Stimulated activated CD8-positive, alpha-beta memory T cell treated with anti-CD3 and anti-CD28 coated beads, Interleukin-15, amount 100 ng/mL, for 24 hours (primary cell): ENCODE data around the gene FRMD4A.

Experiments
- DNase-seq: peaks from one replicate; pipeline ENCODE4 v3.0.0-alpha.2; 2020; ENCODE audit warnings: low read depth

Gene FRMD4A

GRCh38 chr10:14330388-14331061, at the start of gene FRMD4A:
FRMD4A (minus strand) TSS chr10:14330924.
- DNase-seq, result no peak

DNA sequence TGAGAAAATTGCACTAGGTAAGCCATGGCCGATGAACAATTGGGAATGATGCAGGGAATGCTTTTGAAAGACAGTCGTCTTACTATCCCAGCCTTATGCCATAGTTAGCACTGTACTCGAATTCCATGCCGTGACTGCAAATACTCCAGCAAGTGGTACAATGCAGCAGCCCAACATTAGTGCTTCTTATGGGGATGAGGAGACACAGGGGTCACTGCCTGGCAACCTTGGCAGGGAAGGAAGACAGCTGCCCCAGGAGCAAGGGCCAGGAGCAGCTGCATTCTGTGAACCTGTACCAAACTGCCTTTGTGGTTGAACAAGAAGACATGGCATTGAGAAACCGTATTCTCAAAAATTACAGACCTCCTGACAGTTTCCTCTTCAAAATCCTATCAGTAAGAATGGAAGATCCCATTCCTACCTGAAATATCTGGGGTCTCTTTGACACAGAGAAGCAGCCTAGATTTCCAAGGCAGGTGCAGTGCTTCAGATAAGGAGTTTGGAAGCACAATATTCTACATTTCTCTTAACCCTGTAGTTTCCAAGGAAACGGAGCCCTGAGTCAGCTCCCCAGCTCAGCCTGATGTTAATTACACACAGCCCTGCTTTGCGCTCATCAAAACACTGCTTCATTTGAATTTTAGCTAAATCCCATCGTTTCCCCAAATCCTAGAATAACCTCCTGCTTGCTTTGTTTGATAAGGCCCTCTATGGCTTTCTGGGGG, 49.0 kb upstream of the FRMD4A start:
- no peak for DNase-seq

DNA sequence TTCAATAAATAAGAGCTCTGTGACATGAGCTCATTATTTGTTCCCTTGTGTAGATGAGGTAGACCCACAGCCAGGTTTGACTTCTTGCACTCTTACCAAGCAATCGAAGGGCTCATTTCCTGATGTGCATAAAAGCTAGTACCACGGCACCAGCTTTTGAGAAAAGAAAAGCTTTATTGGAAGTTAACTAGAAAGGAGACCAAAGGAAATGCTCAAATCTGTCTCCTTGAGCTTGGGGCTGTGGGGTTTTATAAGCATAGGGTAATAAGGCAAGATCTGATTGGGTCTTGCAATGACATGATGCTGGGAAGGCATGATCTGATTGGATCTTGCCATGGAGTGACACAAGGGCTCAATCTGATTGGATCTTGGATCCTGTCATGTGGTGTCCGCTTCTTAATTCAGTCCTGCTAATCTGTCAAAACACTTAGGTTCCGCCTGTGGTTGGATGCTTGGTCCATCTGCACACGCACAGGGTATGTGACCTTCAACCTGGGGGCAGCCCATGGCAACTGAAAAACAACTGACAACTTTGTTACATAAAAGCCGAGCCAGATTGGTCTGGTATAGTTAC, 47.8 kb upstream of the FRMD4A start:
- DNase-seq, result no peak

- DNase-seq, result no peak
These were observed 47.0 kb upstream of the FRMD4A start for GRCh38 chr10:14377591-14378175.

DNA sequence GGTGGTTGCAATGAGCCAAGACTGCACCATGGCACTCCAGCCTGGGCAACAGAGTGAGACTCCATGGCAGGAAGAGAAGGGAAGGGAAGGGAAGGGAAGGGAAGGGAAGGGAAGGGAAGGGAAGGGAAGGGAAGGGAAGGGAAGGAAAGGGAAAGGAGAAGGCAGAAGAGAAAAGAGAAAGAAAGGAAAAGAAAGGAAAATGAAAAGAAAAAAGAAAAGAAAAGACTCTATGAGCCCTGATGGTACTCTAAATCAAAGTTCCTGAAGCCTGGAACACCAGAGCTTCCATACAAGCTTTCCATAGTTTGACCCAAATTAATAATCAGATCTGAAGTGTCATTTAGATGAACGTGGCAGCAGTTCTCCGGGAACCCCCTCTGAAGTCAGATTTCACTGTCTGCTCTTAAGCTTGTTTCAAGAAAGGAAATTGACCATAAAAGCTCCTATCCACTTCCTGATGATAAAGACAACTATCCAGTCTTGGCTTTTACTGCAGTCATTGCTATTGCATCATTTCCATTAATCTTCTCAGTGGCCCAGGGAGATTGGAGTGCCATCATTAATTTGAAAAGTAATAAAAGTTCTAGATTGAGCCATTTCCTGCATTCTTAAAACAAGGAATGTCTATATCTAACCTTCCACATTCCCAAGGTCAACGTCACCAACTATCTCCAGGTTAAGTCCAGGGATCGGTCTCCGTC, 44.2 kb upstream of the FRMD4A start:
- DNase-seq, result no peak

DNA sequence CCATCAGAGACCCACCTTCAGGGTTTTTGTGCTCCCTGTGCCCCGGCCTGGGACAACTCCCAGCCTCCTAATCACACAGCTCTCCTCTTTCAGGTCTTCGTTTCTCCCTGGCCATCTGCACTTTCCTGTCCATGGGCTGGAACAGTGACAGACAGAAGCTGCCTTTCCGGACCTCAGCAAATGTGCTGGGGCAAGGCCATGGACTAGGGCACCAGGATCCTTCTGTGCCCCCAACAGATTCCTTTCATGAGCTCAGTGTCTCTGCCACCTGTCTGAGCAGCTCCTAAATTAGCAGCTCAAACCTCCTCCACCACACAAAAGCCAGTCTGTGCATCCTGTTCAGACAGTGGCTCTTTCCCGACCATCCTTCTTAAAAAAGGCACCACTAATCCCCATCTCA, 41.9 kb upstream of the FRMD4A start:
- no peak for DNase-seq

DNA sequence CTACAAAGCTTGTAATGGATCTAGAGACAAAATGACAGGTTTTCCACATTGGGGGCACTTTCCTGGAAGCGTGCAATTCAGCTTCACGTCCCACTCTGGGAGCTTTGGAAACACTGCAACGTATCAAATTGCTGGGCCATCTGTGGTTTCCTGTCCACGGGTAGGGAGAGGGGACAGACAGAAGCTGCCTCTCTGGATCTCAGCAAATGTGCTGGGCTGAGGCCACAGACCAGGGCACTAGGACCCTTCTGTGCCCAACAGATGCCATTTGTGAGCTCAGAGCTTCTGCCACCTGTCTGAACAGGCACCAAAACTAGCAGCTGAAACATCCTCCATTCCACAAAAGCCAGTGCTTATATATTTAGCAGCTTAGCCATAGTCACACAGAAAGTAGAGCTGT, 40.9 kb upstream of the FRMD4A start:
- DNase-seq, result no peak

GRCh38 chr10:14370894-14371293, 40.2 kb upstream of the FRMD4A start:
- DNase-seq, result no peak

GRCh38 chr10:14369906-14370305, 39.2 kb upstream of the FRMD4A start:
- no peak for DNase-seq

GRCh38 chr10:14366760-14367159, 36.0 kb upstream of the FRMD4A start:
- no peak for DNase-seq

GRCh38 chr10:14365266-14365665, 34.5 kb upstream of the FRMD4A start:
- DNase-seq, result no peak

GRCh38 chr10:14362104-14362503, 31.4 kb upstream of the FRMD4A start:
- DNase-seq, result no peak

DNA sequence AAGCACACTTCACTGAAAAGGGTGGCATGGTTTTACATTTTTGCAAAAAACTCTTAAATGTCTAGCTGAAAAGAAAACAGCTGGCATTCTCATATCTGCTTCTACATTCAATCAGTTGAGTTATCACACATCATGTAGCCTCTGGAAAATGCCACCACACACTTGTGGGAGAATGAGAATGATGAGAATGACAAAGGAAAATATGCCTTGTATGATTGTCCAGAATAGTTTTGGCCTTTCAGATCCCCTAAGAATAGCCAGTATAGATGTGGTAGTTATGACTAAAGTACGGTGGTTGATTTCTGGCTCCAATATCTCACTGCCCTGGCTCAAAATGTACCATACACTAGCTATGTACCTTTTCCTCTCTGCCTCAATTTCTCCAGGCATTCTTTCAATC, 30.2 kb upstream of the FRMD4A start:
- DNase-seq, result no peak

DNA sequence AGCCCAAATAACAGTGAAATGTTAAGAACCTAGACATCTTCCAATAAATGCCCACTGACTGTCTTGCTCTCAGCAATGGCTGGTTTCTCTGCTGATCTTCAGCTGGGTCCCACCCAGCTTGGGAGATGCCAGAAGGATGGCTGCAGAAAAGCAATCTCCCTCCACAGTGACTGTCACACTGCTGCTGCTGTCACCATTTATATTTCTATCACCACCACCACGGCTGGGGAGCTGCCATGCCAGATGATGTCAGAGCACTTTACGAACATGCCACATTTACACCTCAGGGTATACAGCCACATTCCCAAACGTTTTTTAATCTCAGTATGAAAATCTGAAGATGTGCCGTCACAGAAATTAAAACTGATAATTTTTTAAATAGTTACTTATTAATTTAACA, 29.8 kb upstream of the FRMD4A start:
- DNase-seq, result no peak

DNA sequence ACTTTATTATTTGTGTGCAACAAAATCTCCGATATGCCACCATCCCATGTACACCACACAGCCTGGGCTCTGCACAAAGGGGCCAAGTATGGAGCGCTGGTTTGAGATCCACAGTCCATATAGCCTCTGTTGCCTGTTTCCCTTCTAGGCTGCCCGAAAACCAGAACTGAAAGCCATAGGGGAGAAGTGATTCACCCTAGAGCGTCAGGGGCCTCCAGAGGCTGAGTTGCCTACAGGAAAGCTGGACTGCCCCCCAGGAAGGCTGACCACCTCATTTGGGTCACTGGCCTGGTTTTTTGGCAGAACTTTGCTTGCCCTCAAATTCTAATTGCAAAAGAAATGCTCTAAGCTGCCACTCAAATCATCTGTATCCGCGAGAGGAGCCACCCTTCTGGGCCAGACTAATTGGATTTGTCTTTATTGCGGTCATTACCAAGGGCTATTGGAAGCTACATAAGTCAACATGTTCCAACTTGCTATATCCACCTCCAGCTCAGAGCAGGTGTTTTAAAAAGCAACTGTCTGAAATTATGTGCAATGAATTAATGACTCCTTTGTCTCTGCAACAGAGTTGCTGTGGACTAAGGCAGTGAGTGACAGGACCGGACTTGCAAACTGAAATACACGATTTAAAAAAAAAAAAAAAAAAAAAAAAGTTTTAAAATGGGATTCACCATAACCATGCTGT, 28.3 kb upstream of the FRMD4A start:
- DNase-seq, result no peak

GRCh38 chr10:14356921-14357320, 26.2 kb upstream of the FRMD4A start:
- no peak for DNase-seq

- DNase-seq, result no peak
These were observed 25.0 kb upstream of the FRMD4A start for GRCh38 chr10:14355750-14356149.

DNA sequence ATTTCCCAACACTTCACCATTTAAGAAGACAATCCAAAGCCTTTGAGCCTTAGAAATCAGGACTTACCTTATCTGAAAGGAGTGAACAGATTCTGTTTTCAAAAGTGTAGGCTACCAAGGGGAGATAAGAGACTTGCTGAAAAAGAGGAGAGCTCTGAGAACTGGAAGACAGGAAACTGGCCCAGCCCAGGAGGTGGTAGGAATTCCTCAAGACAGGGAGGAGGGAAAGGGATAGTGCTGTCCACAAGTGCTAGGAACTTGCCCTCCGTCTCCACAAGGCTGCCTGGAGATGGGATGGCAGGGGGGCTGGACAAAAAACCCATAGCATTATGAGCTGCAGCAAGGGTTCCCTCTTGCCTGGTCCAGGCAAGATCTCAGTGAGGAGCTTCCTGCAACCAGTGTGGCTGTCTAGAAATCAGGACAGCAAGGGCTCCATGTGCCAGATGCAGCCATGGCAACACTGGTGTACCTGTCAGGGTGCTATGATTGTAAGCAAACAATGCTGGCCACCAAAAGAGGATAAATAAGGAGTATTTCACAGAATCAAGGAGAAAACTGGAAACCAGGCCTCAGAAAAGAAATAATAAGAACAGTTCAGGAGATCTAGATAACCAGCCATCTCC, 22.7 kb upstream of the FRMD4A start:
- DNase-seq, result no peak

DNA sequence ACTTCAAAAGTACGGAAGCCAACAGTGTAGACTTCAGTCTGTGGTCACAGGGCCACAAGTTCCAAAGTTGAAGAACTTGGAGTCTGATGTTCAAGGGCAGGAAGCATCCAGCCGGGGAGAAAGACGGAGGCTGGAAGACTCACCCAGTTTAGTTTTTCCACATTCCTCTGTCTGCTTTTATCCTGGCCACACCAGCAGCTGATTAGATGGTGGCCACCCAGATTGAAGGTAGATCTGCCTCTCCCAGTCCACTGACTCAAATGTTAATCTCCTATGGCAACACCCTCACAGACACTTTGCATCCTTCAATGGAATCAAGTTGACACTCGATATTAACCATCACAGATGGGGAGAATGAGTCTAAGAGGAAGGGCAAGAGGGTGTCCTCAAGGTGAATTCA, 19.3 kb upstream of the FRMD4A start:
- no peak for DNase-seq

DNA sequence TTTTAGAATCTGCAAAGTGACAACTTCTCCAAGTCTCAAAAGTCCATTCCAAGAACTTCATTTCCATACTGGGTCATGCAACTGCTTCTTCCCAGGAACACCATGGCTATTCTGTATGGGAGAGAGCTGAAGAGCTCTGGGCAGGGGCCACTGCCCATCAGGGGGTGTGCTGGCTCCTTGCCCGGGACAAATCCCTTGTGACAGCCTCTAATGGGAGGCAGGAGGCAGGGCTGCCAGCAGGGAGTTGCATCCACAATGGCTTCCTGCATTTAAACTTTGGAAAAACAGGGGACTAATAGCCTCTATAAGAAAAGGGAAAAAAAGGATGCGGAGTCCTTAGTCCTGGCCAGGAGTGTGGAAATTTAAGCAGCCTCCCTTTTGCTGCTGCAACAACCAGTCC, 18.4 kb upstream of the FRMD4A start:
- no peak for DNase-seq

- DNase-seq, result no peak
These were observed 14.5 kb upstream of the FRMD4A start for GRCh38 chr10:14345262-14345661.
